HG03457 (cell line): ENCODE results near the gene RNF157.

Experiments
- ATAC-seq: cut with Tn5 transposase; IDR thresholded peaks from one replicate; pipeline ENCODE4 v1.9.1; 2021; ENCODE audit warnings: moderate number of reproducible peaks; ENCODE audit not compliant: unreplicated experiment

The RNF157 gene

GRCh38 chr17:76163919-76164318 is 76.4 kb downstream of the RNF157 start:
- no peak for ATAC-seq

DNA sequence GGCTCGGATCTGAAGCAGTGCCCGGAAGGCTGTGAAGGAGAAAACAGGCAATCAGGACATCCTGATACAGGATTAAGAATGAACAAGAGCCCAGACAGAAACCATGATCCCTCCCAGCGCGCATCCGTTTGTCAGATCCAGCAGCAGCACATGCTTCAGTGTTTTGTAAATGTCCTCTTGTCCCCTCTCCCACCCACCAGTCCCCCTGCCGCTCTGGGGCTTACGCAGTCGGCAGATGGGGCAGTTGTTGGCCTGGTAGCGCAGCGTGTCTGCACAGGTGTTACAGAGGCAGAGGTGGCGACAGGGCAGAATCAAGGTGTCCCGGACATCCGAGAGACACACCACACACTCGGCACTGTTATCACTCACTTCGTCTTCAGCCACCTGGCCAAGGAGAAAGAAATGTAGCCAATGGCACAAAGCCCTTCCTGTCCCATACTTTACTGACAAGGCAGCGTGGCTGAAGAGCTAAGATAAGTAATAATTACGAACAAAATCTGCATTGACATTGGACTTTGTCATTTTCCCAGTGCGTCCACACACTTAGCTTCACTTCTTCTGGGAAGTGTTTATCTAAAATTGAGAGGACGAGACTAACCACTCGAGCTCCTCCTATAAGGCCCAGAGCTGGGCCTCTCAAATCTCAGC is 78.5 kb downstream of the RNF157 start:
- ATAC-seq: no peak

- ATAC-seq: no peak
These were observed 79.3 kb downstream of the RNF157 start for GRCh38 chr17:76160896-76161528.

GRCh38 chr17:76159157-76159556 is 81.1 kb downstream of the RNF157 start:
- no peak for ATAC-seq

- no peak for ATAC-seq
These were observed 82.5 kb downstream of the RNF157 start for GRCh38 chr17:76157759-76158158.

GRCh38 chr17:76156662-76156991 is 83.7 kb downstream of the RNF157 start:
- ATAC-seq: no peak

GRCh38 chr17:76155988-76156661 is 84.2 kb downstream of the RNF157 start:
- ATAC-seq: no peak

GRCh38 chr17:76154936-76155845 is 85.1 kb downstream of the RNF157 start:
- ATAC-seq: no peak

DNA sequence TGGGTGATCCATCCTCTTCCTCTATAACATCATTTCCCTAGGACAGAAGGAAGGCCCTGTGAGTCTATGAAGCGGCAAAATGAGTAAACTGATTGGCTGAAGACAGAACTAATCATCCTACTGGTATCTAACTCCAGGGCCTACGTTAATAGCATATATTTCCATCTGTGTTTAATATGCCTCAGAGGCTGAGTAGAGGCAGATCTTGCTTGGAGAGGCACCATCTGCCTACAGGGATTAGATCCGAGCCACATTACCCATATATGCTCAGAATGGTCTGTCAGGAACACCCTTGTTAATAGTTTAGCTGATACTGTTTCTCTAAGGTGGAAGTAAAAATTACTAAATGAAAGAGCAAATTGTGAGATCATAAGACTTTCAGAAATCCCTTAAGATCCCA is 86.0 kb downstream of the RNF157 start:
- ATAC-seq: no peak

GRCh38 chr17:76153640-76154039 is 86.7 kb downstream of the RNF157 start:
- ATAC-seq: no peak

- ATAC-seq: no peak
These were observed 87.1 kb downstream of the RNF157 start for GRCh38 chr17:76153202-76153601.

DNA sequence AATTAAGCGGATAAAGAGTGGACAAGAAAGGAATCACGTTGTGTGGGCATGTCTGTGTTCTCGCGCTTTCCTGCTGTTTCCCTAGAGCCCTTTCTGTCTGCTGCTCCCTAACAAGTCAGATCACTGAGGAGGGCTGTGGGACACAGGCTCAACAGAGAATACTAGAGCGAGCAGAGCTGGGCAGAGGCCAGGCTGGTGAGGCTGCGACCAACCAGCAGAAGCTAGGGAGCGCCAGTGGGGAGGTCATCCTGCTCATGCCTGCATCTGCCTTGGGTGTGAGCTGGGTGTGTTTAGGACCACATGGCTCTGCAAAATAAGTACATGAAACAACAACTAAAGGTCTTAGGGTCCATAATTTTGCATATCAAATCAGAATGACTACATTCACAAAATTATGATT is 87.7 kb downstream of the RNF157 start:
- no peak for ATAC-seq

DNA sequence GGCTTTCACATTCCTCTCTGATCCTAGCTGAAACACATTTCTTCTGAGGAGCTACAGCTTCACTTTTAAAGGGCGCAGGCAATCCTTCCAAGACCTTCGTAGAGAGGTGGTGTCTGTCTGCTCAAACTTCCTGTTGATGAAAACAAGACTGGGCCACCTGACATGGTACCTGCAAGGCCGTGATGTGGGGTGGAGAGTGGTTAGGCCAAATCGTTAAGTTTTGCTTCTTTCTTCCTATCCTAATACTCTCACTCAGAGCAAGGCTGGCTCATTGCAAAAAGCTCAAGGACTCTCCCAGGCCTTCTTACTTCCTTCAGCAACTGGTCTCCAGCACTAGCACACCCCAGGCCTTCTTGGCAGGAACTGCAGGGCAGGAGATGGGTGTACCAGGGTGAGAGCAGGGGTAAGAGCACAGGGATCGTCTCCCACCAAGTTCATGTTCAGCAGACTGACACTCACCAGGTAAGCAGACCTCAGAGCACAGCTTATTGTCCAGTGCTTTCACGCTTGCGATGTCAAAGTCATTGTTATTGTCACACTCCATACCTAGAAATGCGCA is 88.3 kb downstream of the RNF157 start:
- ATAC-seq: no peak

- no peak for ATAC-seq
These were observed 89.3 kb downstream of the RNF157 start for GRCh38 chr17:76150712-76151622.

DNA sequence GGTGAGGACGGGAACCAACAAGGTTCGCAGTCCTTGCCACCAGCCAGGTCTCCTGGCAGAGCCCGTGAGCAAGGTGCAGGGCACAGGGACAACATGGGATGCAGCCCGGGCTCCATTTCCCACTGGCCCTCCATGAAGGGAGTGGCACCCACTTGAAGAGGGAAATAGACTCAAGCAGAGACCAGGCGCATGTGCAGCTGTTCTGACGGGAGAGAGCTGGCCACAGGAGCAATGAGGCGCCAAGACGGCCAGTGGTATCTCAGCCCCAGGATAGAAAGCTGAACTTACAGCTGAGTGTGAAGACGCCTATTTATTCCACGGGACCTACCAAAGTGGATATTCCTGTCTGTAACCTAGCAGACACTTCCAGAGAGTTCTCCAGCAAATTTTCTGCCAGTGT is 91.1 kb downstream of the RNF157 start:
- ATAC-seq: no peak

GRCh38 chr17:76148015-76148326 is 92.3 kb downstream of the RNF157 start:
- no peak for ATAC-seq

GRCh38 chr17:76147211-76148014 is 92.9 kb downstream of the RNF157 start:
- no peak for ATAC-seq

DNA sequence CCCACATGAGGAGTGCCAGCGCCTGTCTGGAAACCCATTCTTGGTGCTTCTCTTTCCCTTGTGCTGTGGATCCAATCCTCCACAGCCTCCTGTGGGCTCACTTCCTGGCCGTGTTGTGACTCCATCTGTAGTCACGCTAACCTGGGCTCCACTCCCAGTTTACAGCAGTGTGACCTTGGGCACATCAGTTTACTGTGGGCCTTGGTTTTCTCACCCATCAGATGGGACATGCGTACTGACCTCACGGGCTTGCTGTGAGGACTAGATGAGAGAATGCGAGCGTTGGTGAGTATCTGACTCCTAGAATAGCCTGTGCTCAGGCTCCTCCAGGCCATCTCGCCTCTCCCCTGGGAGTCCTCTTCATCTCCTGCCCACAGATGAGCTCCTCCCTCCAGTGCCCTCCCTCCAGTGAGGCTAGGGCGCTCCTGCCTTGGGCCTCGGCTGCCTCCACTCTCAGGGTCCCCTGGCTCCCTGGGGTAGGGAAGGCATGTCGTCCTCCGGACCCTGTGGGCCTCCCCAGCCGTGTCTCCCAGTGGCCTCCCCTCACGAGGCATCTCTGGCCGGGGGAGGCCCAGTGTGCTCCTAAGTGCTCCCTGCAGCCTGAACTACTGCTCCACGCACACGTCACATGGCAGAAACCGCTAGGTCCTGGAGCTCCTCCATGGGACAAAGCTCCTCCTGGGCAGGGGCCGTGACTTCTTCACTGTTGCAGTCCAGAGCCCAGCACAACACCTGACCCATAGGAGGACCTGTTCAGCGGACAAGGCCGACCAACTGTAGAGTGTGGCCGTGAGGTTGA is 94.0 kb downstream of the RNF157 start:
- ATAC-seq: no peak
